HG03108 (cell line): ENCODE data around the gene NKPD1.

ENCODE experiments used
- ATAC-seq: cut with Tn5 transposase; IDR thresholded peaks from one replicate; pipeline ENCODE4 v1.9.1; 2021; ENCODE audit warnings: moderate library complexity; ENCODE audit not compliant: unreplicated experiment

NKPD1 gene

DNA sequence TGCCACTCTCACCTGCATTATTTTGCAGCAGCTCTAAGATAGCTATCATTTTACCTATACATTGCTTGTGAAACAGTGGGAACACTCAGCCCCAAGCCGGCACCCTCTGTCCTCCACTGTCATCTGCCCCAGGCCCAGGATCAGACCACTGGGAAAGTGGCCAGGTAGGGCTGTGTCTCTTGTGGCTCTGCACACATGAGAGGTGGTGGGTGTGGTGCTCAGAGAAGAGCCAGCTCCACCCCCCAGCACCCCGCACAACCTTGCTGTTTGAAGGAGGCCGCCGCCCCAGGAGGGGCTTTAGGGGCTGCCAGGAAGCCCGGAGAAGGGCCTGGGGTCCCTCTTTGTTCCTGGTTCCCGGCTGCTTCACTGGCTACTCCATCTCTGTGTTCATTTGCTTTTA lies 41.2 kb downstream of the NKPD1 start:
- no peak for ATAC-seq

DNA sequence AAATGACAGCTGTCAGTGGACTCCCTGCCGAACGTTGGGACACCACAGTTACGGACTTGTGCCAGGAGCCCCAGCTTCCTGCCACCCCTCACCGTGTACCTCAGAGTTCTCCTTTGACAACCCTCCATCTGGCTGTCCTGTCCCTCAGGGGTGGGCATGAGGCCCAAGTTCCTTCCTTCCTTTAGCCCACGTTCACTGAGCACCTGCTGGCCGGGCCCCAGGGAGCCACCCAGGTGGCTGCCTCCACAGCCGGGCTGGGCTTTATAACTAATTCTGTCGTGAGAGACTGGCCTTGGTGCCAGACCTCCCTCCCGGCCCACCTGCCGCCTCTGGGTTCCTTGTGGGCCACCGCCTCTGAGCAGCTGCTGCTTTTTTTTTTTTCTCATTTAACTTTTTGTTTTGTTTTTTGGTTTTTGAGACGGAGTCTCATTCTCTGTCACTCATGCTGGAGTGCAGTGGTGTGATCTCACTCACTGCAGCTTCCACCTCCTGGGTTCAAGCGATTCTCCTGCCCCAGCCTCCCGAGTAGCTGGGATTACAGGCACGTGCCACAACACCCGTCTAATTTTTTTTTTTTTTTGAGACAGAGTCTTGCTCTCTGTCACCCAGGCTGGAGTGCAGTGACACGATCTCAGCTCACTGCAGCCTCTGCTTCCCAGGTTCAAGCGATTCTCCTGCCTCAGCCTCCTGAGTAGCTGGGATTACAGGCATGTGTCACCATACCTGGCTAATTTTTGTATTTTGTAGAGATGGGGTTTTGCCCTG lies 42.0 kb downstream of the NKPD1 start:
- ATAC-seq: peak; percentile 40

DNA sequence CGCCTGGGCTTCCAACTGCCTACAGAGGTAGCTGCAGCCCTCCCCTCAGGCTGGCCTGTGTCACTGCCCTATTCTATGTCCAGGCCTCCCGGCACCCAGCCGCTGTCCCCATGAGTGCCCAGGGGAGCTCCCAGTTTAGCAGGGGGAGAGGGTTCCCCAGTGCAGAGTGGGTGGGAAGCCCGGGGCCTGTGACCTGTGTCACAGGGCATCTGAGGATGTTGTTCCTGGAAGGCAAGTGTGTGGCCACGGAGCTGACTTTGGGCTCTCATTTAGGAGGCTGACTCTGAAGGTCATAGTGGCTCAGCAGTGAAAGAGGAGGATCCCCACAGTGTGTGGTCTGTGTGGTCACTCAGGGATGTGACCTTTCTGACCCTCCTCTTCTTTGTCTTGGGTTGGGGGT lies 42.7 kb downstream of the NKPD1 start:
- ATAC-seq: no peak

DNA sequence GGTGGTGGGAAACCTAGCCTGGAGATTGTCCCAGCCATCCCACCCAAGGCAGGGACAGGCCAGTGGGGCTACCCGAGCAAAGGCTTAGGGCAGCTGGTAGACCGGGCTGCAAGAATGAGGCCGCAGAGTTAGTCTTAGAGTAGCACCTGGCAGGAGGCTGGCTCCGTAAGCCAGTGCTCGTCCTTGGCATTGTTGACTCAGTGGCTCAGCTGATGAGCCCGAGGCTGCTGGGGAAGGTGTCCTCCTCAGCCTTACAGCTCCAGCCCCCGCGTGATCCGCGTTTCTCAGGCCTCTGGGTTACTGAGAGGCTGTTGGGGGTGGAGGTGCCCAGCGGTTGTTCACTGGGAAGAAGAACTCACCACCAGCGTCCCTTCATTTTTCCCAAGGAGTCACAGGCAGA lies 43.1 kb downstream of the NKPD1 start:
- ATAC-seq: no peak

DNA sequence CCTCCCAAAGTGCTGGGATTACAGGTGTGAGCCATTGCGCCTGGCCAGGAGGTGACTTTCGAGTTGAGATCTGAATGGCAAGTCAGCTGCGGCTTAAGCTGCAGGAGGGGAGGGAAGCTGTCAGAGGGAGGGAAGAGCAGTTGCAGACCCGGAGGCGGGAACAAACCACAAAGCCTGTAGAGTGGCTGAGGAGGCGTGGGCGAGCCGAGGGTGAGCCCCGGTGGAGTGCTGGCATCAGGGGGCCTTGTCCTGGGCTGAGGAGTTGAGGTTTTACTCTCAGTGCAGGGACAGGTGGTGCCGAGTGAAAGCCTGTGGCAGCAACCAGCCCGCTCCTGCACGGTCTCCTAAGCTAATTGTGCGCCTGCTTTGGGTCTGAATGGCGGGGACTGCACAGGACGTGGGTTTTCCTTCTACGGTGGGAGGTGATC lies 43.6 kb downstream of the NKPD1 start:
- ATAC-seq: no peak

DNA sequence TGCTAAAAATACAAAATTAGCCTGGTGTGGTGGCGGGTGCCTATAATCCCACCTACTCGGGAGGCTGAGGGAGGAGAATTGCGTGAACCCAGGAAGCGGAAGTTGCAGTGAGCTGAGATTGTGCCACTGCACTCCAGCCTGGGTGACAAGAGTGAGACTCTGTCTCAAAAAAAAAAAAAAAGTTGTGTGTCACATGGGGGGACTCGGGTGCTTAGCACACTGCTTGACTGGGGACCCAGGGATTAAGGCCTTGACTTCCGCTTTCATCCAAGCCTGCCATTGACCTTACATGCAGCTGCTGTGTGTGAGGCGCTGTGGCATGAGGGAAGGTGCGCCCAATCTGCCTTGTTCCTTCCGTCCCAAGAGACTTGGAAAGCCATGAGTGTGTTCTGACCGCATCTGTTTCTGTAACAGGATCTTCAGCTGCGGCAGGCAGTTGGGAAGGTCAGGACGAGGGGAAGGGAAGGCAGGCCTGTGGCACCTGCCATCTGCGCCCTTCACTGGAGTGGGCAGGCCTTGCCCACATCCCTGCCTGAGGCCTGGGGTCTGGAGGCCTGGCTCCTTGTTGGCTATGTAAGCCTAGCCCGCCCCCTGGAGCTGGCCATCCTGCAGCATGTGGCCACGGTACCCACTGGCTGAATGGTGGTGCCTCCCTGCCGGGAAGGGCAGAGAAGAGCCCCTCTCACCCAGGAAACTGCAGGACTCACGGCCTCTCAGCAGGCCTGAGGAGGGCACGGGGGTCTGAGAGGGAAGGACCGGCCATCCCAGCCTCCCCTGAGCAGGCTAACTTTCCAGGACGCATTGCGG lies 44.8 kb downstream of the NKPD1 start:
- no peak for ATAC-seq

DNA sequence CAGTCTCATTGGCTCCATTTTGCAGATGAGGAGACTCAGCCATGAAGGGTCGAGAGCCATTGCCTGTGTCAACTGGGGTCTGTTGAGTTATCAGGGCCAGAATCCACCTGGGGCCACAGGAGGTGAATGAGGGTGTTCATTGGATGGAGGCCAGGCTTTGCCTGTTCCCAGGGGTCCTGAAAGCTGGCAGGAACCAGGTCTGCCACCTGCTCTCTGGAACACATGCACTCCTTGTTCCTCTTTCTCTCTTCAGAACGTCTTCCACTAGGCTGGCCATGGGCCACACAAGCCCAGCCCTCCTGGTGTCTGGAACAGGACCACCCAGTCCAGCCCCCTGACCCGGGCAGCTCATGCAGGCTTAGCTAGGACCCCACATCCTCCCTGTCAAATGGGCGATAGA lies 46.7 kb downstream of the NKPD1 start:
- ATAC-seq: no peak

DNA sequence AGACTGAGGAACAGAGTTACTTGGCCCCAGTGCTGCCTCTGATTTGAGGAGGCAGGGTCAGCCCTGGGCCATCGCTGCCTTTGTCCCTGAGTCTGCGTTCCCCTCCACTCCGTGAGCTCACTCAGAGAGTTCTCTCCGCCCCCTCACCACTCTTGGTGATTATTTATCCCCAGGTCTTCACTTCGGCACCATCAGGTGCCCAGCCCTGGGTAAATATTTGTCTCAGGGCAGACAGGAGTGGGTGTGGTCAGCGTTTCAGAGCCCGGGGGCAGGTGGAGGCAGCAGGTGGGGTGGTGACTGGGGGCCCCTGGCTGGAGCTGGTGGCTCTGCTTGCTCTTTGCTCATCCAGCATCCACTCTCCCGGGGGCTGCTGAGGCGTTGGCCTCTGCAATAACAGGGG lies 47.2 kb downstream of the NKPD1 start:
- no peak for ATAC-seq

DNA sequence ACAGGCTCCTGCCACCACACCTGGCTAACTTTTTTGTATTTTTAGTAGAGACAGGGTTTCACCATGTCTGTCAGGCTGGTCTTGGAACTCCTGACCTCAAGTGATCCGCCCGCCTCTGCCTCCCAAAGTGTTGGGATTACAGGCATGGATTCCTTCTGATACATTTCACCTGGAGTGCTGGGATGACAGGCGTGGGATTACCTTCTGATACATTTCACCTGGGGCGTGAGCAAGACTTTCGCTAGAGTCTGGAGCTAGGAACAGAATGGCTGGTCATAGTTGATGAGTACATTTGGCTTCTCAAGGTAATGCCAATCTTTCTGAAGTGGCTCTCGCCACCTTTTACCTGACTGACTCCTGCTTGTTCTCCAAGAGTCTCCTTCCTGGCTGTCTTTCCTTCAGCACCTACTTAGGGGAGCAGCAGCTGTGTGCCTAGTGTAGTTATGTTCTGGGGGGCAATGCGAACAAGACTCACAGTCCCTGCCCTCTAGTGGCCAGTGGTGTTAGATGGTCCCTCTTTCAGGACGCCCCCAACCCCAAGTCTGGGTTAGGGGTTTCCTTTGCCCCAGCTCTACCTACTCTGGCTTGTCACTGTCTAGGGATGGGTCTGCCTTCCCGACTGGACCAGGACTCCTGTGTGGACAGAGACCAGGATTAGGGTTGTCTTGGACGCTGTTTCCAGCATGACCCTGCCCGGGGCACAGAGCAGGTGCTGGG lies 48.5 kb downstream of the NKPD1 start:
- ATAC-seq: no peak
